DMS153 treated with DMSO at 0.1 percent for 48 hours (cell line): Measurements from ENCODE around the gene GABRR2.
A peak's percentile ranks its signal among the peaks of the same experiment; 100 is the strongest.

Experiments
- DNase-seq: peaks from one replicate; lab custom pipeline; 2025; ENCODE audit not compliant: unreplicated experiment; lab: John Stamatoyannopoulos, UW

Gene GABRR2

DNA sequence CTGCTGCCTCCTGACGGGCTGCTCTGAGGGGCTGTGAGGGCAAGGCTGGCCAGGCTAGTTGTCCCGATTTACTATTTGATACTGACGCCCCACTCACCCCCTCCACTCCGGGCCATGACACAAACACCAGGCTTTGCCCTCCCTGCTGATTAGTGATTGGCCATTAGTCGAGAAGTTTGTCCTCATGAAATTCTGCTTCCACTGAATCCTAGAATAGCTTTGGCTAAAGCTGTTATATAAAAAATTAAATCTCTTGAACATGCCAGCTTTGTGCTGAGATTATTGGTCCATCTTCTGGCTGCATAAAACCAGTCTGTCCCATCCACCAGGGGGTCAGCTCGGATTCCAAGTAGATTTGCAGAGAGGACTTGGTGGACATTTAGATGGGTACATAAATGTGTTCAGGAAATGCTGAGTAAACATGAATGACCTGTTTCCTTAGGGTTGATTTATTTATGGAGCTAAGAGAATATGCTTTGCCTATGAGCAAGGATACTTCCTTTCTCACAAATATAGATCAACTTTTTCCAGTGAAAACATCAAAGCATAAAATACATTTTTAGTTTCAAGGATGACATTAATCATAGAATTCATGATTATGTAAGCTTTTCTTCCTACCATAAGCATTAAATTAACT lies at the start of gene GABRR2:
TSS of gene GABRR2 (minus strand) at position 51 of the 637 bp plus-strand sequence. CDS start 134 bp downstream, outside the sequence.
- no peak for DNase-seq

- no peak for DNase-seq
These were observed 49.5 kb upstream of the GABRR2 start for GRCh38 chr6:89364586-89364985.

DNA sequence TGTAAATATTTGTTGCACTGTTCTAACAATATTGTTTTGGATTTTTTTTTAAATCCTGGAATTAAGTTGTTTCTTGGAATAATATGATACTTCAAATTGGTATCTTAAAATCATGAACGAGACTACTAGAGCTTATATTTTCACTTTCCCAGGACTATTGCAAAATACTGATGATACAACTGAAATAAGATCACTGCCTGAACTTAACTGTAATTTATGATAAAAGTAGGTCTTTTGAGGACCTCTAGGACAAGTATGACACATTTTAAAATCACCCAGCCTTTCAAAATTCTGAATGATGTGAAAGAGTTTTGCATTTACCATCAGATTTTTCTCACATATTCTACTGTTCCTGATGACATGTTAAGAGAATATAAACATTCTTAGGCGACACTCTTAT lies 46.1 kb upstream of the GABRR2 start:
- DNase-seq: no peak

DNA sequence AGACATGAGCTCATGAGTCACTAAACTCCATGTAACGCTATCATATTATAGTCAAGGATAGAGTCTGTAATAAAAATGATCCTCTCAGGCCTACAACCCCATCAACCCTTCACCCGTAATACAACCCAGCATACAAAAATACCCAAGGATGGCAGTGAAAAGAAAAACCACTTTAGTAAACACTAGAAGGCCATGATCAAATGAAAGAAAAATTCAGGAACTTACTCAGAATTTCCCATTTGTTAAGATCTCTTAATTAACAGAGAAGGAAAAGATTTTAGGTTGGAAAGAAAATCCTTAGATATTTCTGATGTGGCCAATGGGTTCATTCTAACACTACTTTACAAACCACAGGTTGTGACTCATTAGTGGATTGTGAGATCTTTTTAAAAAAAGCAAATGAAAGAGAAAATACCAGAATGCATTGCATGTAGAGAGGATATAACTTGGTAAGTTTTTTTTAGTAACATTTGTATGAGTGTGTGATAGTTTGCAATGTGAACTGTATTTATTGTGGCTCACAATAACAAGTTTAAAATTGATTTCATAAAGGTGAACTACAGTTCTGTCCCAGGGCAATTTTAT lies 45.4 kb upstream of the GABRR2 start:
- DNase-seq: no peak

DNA sequence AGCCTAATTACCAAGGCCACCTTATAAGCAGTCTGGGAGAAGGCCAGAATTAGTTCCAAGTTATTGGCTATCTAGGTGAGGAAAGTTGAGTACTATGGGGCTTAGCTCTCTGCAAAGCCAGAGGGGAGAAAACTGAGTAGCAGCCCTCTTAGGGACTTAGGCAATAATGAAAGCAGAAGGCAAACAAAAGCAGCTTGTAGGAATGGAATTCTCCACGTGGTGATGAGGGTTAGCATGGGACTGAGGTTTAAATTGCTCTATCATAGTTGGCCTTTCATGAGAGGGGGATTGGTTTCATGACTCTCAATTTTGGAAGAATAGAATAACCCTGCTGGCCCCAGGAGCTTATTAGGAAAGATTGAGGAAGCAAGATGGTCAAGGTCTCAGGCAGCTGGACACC lies 44.5 kb upstream of the GABRR2 start:
- no peak for DNase-seq

DNA sequence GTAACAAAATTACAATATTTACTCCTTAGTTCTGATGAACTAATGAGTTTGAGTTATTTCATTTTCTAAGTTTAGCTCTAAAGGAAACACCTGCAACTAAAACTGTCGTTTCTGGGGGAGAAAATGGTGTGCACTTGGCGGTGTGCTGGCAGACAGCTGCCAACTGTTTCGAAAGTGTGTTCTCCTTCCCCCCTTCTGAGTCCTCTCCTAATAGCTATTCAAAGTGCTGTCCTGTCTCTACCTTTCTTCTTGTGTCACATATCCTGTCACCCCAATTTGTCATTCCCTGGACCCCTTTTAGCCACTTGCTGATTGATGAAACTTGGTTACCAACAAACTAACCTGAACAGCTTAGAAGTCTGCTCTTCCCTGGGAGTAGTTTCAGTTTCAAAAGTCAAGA lies 42.3 kb upstream of the GABRR2 start:
- DNase-seq: no peak

GRCh38 chr6:89356642-89357170 lies 41.6 kb upstream of the GABRR2 start:
- DNase-seq: no peak

GRCh38 chr6:89355511-89356194 lies 40.6 kb upstream of the GABRR2 start:
- DNase-seq: no peak

DNA sequence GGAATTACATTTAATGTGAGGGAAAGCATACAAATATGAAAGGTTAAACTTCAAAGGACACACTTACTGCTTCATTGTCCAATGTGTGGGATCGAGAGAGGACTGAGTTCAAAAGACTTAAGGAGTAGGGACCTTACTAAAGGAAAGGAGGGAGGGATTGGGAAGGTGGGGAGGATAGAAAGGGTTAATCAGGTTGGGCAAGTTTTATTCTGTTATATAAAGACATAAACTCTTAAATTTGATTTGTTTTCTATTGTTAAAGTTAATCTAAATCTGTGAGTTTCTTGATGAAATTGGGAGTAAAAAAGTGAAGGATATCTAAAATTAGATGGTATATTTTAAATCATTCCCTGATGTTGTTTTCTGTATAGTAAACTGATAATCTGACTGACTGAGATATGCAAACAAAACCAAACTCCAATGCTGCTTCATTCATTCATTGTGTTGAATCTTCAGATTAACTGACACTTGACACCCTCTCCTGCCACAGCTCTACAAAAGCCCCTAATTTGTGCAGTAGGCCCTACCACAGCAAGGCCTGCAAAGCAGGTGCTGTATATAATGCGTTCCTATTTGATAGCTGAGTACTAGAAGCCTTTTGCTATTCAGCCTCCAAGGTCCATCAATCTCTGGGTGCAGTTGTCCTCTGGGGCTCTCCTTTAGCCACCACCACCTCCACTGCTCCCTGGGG lies 38.7 kb upstream of the GABRR2 start:
- peak; percentile 24 for DNase-seq

GRCh38 chr6:89353118-89353556 lies 38.0 kb upstream of the GABRR2 start:
- no peak for DNase-seq

GRCh38 chr6:89352278-89353117 lies 37.4 kb upstream of the GABRR2 start, which contains the start of gene UBE2J1:
Gene UBE2J1 (minus strand): TSS chr6:89352722. CDS start chr6:89352569, 153 bp downstream.
- DNase-seq: peak; percentile 77

DNA sequence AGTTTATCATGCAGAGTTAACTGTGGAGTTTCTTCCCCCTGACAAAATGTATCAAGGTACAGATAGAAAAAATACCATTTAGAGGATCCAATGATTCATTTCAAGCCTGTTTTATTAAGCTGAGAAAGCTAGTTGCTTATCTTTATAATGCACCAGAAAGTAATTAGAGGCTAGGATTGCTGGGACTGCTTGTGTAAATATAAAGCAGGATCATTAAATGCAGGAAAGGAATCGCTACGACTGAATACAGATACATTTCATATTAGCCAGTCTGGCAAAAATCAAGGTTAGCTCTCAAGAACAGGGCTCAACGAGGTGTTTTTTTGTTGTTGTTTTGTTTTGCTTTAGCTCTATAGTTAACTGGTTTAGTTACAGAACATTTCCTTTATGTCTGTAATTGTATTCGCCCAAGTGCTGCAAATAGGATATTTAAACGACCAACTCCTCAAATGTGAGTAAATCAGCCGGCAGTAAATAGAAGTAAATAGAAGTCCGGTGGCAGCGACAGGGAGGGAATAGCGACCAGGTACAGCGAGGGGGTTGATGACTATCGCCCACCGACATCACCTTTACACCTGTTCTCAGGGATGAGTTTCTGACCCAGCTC lies 36.7 kb upstream of the GABRR2 start:
- peak; percentile 84 for DNase-seq

- no peak for DNase-seq
These were observed 35.3 kb upstream of the GABRR2 start for GRCh38 chr6:89350281-89350966.

DNA sequence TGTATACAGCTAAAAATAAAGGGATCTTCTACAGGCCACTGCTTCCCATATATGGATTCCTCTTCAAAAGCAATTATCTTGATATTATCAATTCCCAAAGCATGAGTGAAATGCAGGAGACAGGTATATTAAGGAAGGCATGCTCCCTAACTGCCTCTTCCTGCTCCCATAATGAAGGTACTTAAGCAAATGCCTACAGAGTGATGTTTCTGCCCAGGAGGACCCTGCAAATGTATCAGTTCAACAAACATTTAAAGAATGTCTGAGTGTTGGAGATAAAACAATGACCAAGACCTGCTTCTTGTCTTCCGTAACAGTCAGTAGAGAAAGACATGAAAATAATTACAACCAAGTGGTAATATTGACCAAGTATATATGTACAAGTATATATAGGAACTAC lies 33.3 kb upstream of the GABRR2 start:
- DNase-seq: no peak

DNA sequence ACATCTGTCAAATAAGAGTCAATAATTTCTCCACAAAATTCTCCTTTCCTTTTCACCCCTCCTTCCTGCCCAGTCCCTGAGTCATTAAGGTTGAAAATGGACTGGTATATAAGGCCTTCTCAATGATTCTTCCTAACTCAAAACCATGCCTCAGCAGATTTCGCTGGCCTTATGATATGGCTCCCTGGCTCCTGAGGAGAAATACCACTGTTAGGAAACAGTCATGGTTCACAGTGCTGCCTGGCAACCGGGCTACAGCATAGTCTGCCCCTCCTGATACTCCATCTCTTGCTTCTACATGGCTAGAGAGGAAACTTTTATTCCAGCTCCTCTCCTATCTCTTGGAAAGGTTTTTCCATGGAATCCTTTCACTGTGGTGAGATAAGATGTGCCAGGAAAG lies 32.7 kb upstream of the GABRR2 start:
- no peak for DNase-seq

DNA sequence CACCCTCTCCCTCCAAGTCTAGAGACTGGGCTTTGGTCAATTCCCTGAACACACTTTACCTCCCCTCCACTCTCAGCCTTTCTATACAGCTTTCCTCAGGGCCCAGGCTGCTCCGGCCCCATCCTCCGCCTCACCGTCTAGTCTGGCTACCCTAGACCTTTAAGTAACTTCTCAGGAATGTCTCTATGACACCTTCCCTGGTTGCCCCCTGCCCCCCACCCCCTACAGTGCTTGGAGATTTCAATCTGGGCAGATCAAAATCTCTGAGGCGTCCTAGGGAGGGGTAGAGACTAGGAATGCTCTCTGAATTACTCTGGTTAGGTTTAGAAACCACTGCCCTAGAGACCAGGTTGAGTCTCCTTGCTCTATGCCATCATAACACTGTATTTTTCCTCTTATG lies 31.3 kb upstream of the GABRR2 start:
- DNase-seq: no peak

DNA sequence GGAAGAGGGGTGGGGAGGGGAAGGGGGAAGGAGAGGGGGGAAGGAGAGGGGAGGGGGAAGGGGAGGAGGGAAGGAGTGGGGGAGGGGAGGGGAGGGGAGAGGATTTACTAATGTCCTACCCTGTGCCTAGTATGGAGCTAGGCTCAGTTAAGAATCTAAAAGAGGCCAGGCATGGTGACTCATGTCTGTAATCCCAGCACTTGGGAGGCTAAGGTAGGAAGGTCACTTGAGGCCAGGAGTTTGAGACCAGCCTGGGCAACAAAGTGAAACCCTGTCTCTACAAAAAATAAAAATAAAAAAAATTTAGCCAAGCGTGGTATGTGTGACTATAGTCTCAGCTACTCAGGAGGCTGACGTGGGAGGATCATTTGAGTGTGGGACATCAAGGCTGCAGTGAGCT lies 24.5 kb upstream of the GABRR2 start:
- no peak for DNase-seq

DNA sequence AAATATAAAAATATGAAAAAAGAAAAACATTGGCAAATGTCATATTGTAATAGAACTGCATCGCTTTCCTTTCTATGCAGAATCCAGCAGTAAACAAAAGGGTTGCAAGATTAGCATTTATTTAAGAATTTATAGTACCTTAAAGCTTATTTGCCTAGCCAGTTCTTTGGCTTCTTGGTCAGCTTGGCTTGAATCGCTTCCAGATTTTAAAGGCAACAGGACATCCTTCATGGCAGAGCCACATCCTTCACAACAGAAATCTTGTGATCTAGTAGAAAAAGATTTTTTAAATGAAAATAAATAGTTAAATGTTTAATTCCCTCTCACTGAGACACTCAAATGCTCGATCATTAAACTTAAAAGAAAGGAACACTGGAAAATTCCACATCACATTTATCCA lies 20.1 kb upstream of the GABRR2 start:
- DNase-seq: no peak

GRCh38 chr6:89330910-89331309 lies 15.8 kb upstream of the GABRR2 start:
- DNase-seq: no peak

GRCh38 chr6:89328976-89329375 lies 13.9 kb upstream of the GABRR2 start:
- DNase-seq: no peak
